Natural killer cell treated with Interleukin-12 subunit alpha and Interleukin-12 subunit beta and Interleukin-15 and Interleukin-18, amount 100 ng/mL, for 72 hours (primary cell): ENCODE measurements around the gene PTPRT. TPM values are rescaled to one million over a fixed set of nuclear protein-coding genes. Genes with fewer than 3 reads are reported as not detected.

ENCODE experiments used
- ATAC-seq, 2 donors: fragments of 150-1000 bp; cut with Tn5 transposase in 1 of 2; sonication (Bioruptor Pico), chemical (Tn5 transposase) in 1 of 2; 2 replicates each; pipeline ENCODE4 v1.10.0; 2021
- DNase-seq: peaks from one replicate; pipeline ENCODE4 v3.0.0; 2022; ENCODE audit warnings: low spot score
- H3K27ac Mint-ChIP-seq, 2 donors: 1 replicate in 1 of 2; 2 replicates in 1 of 2; pipeline ENCODE4 v1.8.0; 2022; ENCODE audit warnings: mixed read lengths in 2 of 2, mild to moderate bottlenecking in 1 of 2, moderate library complexity in 1 of 2
- H3K27me3 Mint-ChIP-seq, 2 donors: 1 replicate in 1 of 2; 2 replicates in 1 of 2; pipeline ENCODE4 v1.8.0; 2022; ENCODE audit warnings: mixed read lengths in 2 of 2
- H3K36me3 Mint-ChIP-seq: one replicate; pipeline ENCODE4 v1.8.0; 2022; ENCODE audit warnings: mixed read lengths
- H3K4me1 Mint-ChIP-seq, 2 donors: 1 replicate in 1 of 2; 2 replicates in 1 of 2; pipeline ENCODE4 v1.8.0; 2022; ENCODE audit warnings: low read depth in 2 of 2, mixed read lengths in 2 of 2, mild to moderate bottlenecking in 1 of 2
- H3K4me3 Mint-ChIP-seq: one replicate; pipeline ENCODE4 v1.8.0; 2022; ENCODE audit warnings: mixed read lengths
- H3K9me3 Mint-ChIP-seq: 2 replicates; pipeline ENCODE4 v1.8.0; 2022; ENCODE audit warnings: mixed read lengths
- total RNA-seq, 2 donors: library from RNA; stranded (reverse); gene quantifications; one replicate each; pipeline ENCODE4 v1.2.3, GENCODE V29; 2022

The PTPRT gene
- total RNA-seq, 2 donors from 2014 or later: not detected

DNA sequence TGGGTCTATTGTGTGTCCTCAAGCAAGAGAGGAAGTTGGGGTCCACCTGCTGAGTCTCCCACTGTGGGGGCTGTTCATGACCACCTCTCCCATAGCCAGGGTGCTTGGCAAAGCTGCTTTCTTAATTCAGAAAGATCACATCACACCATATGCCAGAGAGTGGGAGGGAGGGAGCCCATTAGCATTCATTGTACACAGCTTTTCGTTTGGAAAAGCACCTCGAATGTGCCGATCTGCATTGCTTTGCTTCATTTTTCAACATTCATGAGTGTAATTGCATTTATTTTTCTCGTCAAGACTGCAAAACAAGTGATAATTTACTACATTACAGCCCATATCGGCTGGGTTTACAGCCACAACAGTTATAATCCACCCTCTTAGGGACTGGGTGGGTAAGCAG lies 327.3 kb downstream of the PTPRT start:
- peaks cover 0 to 7% of the 10 kb centered on the region in 2 donors for H3K27me3 Mint-ChIP-seq
- no peak overlapping the region for H3K27ac Mint-ChIP-seq
- H3K9me3 Mint-ChIP-seq: peaks cover under 1% of the 10 kb centered on the region
- no peak for DNase-seq
- H3K4me1 Mint-ChIP-seq: no peaks in the 10 kb centered on the region
- no peaks in the 10 kb centered on the region for H3K36me3 Mint-ChIP-seq
- no peak for ATAC-seq
- no peak overlapping the region for H3K4me3 Mint-ChIP-seq

DNA sequence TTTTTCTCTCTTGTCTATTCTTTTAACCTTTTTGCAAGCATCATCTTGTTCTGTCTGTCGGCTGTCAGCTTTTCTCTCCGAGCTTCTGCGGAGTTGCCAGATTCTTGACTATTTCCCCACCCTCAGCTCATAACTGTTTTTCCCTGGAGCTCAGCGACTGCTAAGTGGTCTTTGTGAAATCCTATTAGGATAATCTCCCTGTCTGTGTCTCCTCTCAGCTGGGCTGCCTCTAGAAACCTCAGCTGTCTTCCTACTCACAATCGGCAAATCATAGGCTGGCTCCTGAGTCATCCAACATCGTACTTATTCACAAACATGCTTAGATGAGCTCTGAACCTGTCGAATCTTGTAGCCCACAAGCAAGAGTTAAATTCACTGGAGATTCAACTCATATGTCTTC lies 332.3 kb downstream of the PTPRT start:
- Mint-ChIP-seq H3K27ac (no peak overlapping the region), H3K4me3 (no peak overlapping the region), H3K27me3 (no peaks in the 10 kb centered on the region), H3K36me3 (no peaks in the 10 kb centered on the region), H3K4me1 (no peaks in the 10 kb centered on the region), H3K9me3 (peaks cover 4% of the 10 kb centered on the region)
- DNase-seq: no peak
- ATAC-seq: no peak

DNA sequence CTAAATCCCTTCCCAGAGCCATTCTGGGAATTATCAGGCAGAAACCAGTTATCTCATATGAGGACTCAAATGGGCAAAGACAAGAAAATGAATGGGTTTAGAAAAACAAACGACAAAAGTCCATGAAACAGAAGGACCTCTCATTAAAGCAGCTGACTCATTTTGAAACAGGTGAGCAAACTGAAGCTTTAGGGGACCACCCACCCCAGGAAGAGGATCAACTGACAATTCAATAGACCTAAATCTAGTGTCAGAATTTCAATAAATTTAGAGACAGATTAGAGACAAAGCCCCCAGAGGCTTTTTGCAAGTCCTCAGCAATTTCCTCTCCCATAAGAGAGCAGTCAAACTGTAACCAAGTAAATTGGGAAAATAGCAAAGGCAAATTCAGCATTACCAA lies 333.8 kb downstream of the PTPRT start:
- no peak overlapping the region for H3K4me3 Mint-ChIP-seq
- no peak overlapping the region for H3K27ac Mint-ChIP-seq
- H3K4me1 Mint-ChIP-seq: no peaks in the 10 kb centered on the region
- ATAC-seq: no peak
- peaks cover 4% of the 10 kb centered on the region for H3K9me3 Mint-ChIP-seq
- DNase-seq: no peak
- H3K36me3 Mint-ChIP-seq: no peaks in the 10 kb centered on the region
- H3K27me3 Mint-ChIP-seq: no peaks in the 10 kb centered on the region

DNA sequence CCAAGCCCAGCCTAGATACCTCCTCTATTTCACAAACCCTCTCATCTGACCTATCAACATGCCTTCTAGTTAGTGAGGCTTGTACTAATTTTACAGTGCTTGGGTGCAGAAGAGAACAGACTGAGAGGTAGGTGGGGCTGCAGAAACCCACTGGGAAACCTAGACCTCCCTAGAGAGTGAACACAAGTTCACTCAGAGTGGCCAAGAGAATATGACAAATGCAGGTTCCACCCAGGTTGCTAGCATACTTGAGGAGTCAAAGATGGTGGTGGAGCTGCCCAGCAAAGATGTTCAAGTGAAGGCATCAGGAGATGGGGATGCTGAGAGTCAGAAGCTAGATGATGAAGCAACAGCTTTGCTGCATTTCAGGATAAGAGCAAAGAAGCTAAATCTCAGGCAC lies 337.0 kb downstream of the PTPRT start:
- H3K27me3 Mint-ChIP-seq: no peaks in the 10 kb centered on the region
- H3K4me1 Mint-ChIP-seq: no peaks in the 10 kb centered on the region
- no peak for ATAC-seq
- no peaks in the 10 kb centered on the region for H3K36me3 Mint-ChIP-seq
- no peak overlapping the region for H3K27ac Mint-ChIP-seq
- no peak overlapping the region for H3K4me3 Mint-ChIP-seq
- no peak for DNase-seq
- peaks cover 9% of the 10 kb centered on the region for H3K9me3 Mint-ChIP-seq

DNA sequence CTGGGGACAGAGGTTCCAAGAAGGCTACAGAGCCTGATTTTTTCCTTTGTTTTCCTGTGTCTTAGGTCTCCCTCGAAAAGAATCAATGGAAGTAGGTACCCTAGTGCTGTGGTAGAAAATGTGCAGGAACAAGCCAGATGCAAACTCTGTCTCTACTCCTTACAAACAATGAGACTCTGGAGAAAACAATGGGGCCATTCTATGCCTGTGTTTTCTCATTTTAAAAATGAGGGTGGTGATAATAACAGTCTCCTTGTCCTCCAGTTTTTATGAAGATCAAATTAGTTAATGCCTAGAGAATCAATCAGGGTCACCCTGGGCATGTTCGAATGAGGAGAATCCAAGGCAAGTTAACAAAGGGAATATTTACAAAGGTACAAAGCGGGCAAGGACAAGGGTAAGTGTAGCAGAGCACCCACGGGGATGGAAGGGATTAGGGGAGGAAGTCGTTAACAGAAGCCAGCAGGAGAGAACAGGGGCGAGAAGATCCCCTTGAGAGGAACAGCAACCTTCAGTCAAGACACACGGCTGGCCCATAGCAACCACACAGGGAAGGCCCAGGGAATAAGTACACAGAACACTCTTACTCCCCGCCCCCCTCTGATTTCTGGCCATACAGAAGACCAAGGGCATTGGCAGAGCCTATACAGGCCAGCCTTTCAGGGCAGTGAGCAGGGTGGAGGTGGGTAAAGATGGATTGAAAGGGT lies 342.8 kb downstream of the PTPRT start:
- H3K27ac Mint-ChIP-seq: no peak overlapping the region
- H3K4me3 Mint-ChIP-seq: no peak overlapping the region
- H3K27me3 Mint-ChIP-seq: no peaks in the 10 kb centered on the region
- DNase-seq: no peak
- H3K36me3 Mint-ChIP-seq: no peaks in the 10 kb centered on the region
- no peaks in the 10 kb centered on the region for H3K4me1 Mint-ChIP-seq
- H3K9me3 Mint-ChIP-seq: peaks cover 8% of the 10 kb centered on the region
- ATAC-seq: no peak

GRCh38 chr20:42844751-42845150 lies 345.0 kb downstream of the PTPRT start:
- Mint-ChIP-seq H3K4me1 (no peaks in the 10 kb centered on the region), H3K4me3 (no peak overlapping the region), H3K9me3 (peaks cover 13% of the 10 kb centered on the region), H3K27ac (no peak overlapping the region), H3K27me3 (no peaks in the 10 kb centered on the region), H3K36me3 (no peaks in the 10 kb centered on the region)
- ATAC-seq (no peak), DNase-seq (no peak)

- ATAC-seq (no peak), DNase-seq (no peak)
- Mint-ChIP-seq H3K4me3 (no peak overlapping the region), H3K4me1 (no peaks in the 10 kb centered on the region), H3K9me3 (peaks cover 9% of the 10 kb centered on the region), H3K27me3 (no peaks in the 10 kb centered on the region), H3K36me3 (no peaks in the 10 kb centered on the region), H3K27ac (no peak overlapping the region)
Measured at GRCh38 chr20:42837456-42837855, 352.2 kb downstream of the PTPRT start.

GRCh38 chr20:42836339-42836738 lies 353.4 kb downstream of the PTPRT start:
- ATAC-seq: no peak
- H3K36me3 Mint-ChIP-seq: no peaks in the 10 kb centered on the region
- peaks cover 6% of the 10 kb centered on the region for H3K9me3 Mint-ChIP-seq
- DNase-seq: no peak
- H3K4me3 Mint-ChIP-seq: no peak overlapping the region
- no peaks in the 10 kb centered on the region for H3K4me1 Mint-ChIP-seq
- no peaks in the 10 kb centered on the region for H3K27me3 Mint-ChIP-seq
- no peak overlapping the region for H3K27ac Mint-ChIP-seq

DNA sequence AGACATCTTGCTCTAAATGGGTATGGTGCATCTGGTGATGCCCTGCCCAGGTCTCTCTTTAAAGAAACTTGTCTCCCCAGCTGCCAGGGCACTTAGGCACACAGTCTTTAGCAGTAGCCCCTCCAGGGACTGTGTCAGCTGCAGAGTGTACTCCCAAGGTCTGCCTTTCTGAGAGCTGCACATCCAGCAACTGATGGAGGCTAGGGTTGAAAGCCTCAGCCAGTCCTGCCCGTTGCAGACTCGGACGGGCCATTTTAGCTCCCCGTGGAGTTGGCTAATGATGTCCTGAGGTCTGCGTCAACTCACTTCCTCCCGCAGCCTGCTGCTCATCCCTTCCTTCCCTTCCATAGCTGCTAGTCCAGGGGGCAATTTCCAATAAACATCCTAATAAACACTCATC lies 381.8 kb downstream of the PTPRT start:
- Mint-ChIP-seq H3K4me3 (no peak overlapping the region), H3K27me3 (peaks cover 0 to 1% of the 10 kb centered on the region in 2 donors), H3K4me1 (no peaks in the 10 kb centered on the region), H3K9me3 (no peaks in the 10 kb centered on the region), H3K36me3 (no peaks in the 10 kb centered on the region), H3K27ac (no peak overlapping the region)
- DNase-seq: no peak
- no peak for ATAC-seq

DNA sequence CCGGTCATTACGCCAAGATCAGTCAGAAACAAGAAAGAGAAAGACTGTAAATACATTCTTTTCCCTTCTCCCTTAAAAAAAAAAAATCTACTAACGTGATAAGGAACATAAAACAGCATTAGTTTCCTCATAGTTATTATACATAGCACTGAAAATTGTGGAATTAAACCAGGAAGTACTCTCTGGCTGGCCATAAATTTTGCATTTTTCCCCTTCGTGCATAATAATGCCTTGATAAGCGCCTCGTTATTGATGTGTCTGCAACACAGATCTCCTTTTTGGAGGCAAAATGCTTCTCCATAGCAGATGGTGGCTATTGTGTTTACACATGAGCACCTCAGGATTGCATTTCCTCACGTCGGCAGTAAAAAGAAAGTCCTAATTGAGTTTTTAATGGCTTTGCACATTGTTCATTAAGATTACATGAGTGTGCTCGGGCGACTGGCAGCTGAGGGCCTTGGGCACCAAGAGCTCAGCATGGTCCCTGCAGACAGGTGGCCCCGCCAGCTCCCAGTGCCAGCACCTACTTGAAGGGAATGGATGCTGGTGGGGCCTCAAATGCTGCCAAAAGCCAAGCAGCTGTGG lies 394.5 kb downstream of the PTPRT start:
- DNase-seq (no peak), ATAC-seq (no peak)
- Mint-ChIP-seq H3K27me3 (no peaks in the 10 kb centered on the region), H3K36me3 (no peaks in the 10 kb centered on the region), H3K27ac (no peak overlapping the region), H3K4me1 (no peaks in the 10 kb centered on the region), H3K4me3 (no peak overlapping the region), H3K9me3 (no peaks in the 10 kb centered on the region)

DNA sequence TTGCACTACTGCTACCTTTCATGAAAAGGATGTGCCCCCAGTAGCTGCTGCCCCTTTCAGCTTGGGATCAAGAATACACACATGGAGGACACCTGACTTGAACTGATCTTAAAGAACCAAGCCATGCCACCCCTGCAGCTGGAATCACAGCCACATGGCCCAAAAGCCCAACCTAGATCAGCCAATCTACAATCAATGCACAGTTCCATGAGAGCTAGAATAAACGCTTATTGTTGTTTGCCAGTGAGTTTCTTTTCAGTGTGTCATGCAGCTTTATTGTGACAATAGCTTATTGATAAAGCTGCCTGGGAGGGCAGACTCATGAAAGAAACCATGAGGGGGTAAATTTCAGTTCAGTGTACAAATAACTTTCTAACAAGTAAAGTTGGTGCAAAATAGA lies 397.7 kb downstream of the PTPRT start:
- ATAC-seq: no peak
- no peaks in the 10 kb centered on the region for H3K9me3 Mint-ChIP-seq
- H3K27me3 Mint-ChIP-seq: no peaks in the 10 kb centered on the region
- no peaks in the 10 kb centered on the region for H3K36me3 Mint-ChIP-seq
- no peaks in the 10 kb centered on the region for H3K4me1 Mint-ChIP-seq
- no peak overlapping the region for H3K4me3 Mint-ChIP-seq
- no peak for DNase-seq
- no peak overlapping the region for H3K27ac Mint-ChIP-seq

DNA sequence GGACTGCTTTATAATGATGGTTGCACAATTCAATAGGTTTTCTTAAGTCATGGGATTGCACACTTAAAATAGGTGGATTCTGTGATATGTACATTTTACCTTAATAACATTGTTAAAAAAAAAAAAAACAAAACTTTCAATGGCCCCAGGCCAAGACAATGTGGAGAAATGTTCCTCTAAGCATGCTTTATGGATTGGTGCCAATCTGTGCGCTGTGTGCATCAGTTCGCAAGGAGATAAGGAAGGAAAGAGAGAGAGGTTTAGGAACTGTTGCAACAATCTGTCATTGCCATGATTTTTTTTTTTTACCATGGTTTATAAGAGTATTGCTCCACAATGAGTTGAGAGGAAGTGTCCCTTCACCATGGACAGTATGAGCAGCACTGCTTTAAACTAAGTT lies 399.6 kb downstream of the PTPRT start:
- ATAC-seq (no peak), DNase-seq (no peak)
- H3K27me3 Mint-ChIP-seq: no peaks in the 10 kb centered on the region
- H3K36me3 Mint-ChIP-seq: no peaks in the 10 kb centered on the region
- no peak overlapping the region for H3K4me3 Mint-ChIP-seq
- no peaks in the 10 kb centered on the region for H3K4me1 Mint-ChIP-seq
- H3K9me3 Mint-ChIP-seq: no peaks in the 10 kb centered on the region
- no peak overlapping the region for H3K27ac Mint-ChIP-seq

DNA sequence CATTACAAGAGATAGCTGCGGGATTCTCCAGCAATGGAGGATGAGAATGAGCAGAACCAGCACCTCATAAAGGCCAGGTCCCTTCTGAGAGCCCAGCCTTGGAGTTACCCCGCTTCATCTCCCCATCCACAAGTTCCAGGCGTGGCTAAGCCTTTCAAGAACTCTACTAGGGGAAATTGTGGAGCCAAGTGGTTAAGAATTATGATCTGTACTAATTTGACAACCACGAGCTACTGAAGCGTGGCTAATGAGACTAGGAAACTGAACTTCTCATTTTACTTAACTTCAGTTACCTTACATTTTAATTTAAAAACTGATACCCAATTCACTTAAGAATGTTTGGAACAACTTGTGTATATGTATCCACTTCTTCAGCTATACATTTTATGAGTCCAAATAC lies 401.0 kb downstream of the PTPRT start:
- no peaks in the 10 kb centered on the region for H3K36me3 Mint-ChIP-seq
- no peaks in the 10 kb centered on the region for H3K27me3 Mint-ChIP-seq
- H3K4me1 Mint-ChIP-seq: no peaks in the 10 kb centered on the region
- ATAC-seq (no peak), DNase-seq (no peak)
- no peaks in the 10 kb centered on the region for H3K9me3 Mint-ChIP-seq
- no peak overlapping the region for H3K27ac Mint-ChIP-seq
- no peak overlapping the region for H3K4me3 Mint-ChIP-seq

- ATAC-seq (no peak), DNase-seq (no peak)
- H3K27ac Mint-ChIP-seq: no peak overlapping the region
- peaks cover 12% of the 10 kb centered on the region for H3K9me3 Mint-ChIP-seq
- no peak overlapping the region for H3K4me3 Mint-ChIP-seq
- no peaks in the 10 kb centered on the region for H3K27me3 Mint-ChIP-seq
- no peaks in the 10 kb centered on the region for H3K4me1 Mint-ChIP-seq
- no peaks in the 10 kb centered on the region for H3K36me3 Mint-ChIP-seq
Measured at GRCh38 chr20:42785041-42785440, 404.7 kb downstream of the PTPRT start.

DNA sequence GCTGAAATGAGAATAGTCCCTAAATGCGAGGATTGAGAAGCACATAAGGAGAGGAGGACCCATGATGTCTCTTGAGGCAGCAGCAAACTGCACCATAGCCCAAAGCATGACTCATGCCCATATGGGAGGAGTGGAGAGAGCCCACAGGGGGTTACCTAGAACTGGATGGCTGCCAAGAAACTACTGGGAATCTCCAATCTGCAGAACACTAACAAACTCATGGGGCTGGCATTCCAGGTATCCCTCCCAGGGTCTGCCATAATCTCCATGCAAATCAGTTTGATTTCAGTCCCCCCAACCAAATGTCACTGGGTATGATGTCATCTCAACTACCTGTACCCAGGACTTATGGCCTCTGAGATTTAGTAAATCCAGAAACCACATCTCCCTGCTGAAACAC lies 410.5 kb downstream of the PTPRT start:
- ATAC-seq (no peak), DNase-seq (no peak)
- H3K27me3 Mint-ChIP-seq: no peaks in the 10 kb centered on the region
- H3K9me3 Mint-ChIP-seq: peaks cover 12% of the 10 kb centered on the region
- no peaks in the 10 kb centered on the region for H3K36me3 Mint-ChIP-seq
- no peak overlapping the region for H3K4me3 Mint-ChIP-seq
- no peak overlapping the region for H3K27ac Mint-ChIP-seq
- H3K4me1 Mint-ChIP-seq: no peaks in the 10 kb centered on the region
